ENCODE data around the gene GAGE10. TPM values are rescaled to one million over a fixed set of nuclear protein-coding genes. Genes with fewer than 3 reads are reported as not detected.
"Not testable (repeated sequence)": the region's sequence is repeated elsewhere in the genome, so short reads cannot be mapped to it uniquely, and the experiment has no call there.

GAGE10 gene
- total RNA-seq, 6 experiments from 2014 or later = not detected

- Histone ChIP-seq H3K4me1 (no peaks in the 10 kb centered on the region), H3K27ac (no peak overlapping the region), H3K36me3 (no peaks in the 10 kb centered on the region), H3K27me3 (no peaks in the 10 kb centered on the region), H3K9me3 (no peaks in the 10 kb centered on the region), H3K4me3 (no peak overlapping the region)
- ATAC-seq (peak; percentile 64 to 82 (median 78)), DNase-seq (peak; percentile 47 to 61 (median 50))
- 28% methylated on average over 9 of the region's 11 CpGs for WGBS (ENCODE audit: insufficient coverage, low coverage, low lambda C conversion rate, missing lambda C conversion rate)
- TF ChIP-seq POLR2A (IDR thresholded peaks at IDR 0.05) = no peak
- TF ChIP-seq CTCF (IDR thresholded peaks at IDR 0.05) = peak; percentile 56 to 68 (median 64)
- intact Hi-C loops (cut with DNase I) = no loop called here
Measured at GRCh38 chrX:49291615-49292337, 11.7 kb upstream of the GAGE10 start.

GRCh38 chrX:49292400-49293362 lies 10.8 kb upstream of the GAGE10 start:
- DNase-seq = no peak
- intact Hi-C loops (cut with DNase I) = no loop called here
- no peaks in the 10 kb centered on the region for H3K4me1 ChIP-seq
- WGBS (ENCODE audit: insufficient coverage, low coverage, low lambda C conversion rate, missing lambda C conversion rate) = 65% methylated on average over 11 of the region's 17 CpGs
- H3K27me3 ChIP-seq = no peaks in the 10 kb centered on the region
- TF ChIP-seq POLR2A (IDR thresholded peaks at IDR 0.05) = no peak
- no peak for TF ChIP-seq CTCF (IDR thresholded peaks at IDR 0.05)
- no peak overlapping the region for H3K4me3 ChIP-seq
- no peak overlapping the region for H3K27ac ChIP-seq
- H3K9me3 ChIP-seq = no peaks in the 10 kb centered on the region
- peak in 1 of 4 donors; percentile 29 for ATAC-seq
- no peaks in the 10 kb centered on the region for H3K36me3 ChIP-seq

- H3K36me3 ChIP-seq; H3K9me3 ChIP-seq; H3K4me3 ChIP-seq; ATAC-seq; DNase-seq; H3K27ac ChIP-seq; H3K4me1 ChIP-seq; intact Hi-C loops (cut with DNase I); H3K27me3 ChIP-seq: not testable (repeated sequence)
- WGBS (ENCODE audit: insufficient coverage, low coverage, low lambda C conversion rate, missing lambda C conversion rate) = no CpG with 5 or more reads among the region's 5 CpGs
Measured at GRCh38 chrX:49299293-49299692, 4.2 kb upstream of the GAGE10 start.

- Histone ChIP-seq H3K36me3 (no peaks in the 10 kb centered on the region), H3K27me3 (no peaks in the 10 kb centered on the region), H3K9me3 (no peaks in the 10 kb centered on the region), H3K27ac (no peak overlapping the region), H3K4me1 (no peaks in the 10 kb centered on the region), H3K4me3 (no peak overlapping the region)
- no peak for TF ChIP-seq CTCF (IDR thresholded peaks at IDR 0.05)
- TF ChIP-seq POLR2A (IDR thresholded peaks at IDR 0.05) = no peak
- intact Hi-C loops (cut with DNase I) = no loop called here
- 62% methylated on average over 1 of the region's 1 CpG for WGBS (ENCODE audit: insufficient coverage, low coverage, low lambda C conversion rate, missing lambda C conversion rate)
- DNase-seq = no peak
- no peak for ATAC-seq
Measured at GRCh38 chrX:49300703-49301102, 2.7 kb upstream of the GAGE10 start.

GRCh38 chrX:49307775-49308174 lies 4.3 kb downstream of the GAGE10 start:
- H3K27ac ChIP-seq; H3K9me3 ChIP-seq; intact Hi-C loops (cut with DNase I); H3K4me1 ChIP-seq; H3K36me3 ChIP-seq; H3K4me3 ChIP-seq; H3K27me3 ChIP-seq; ATAC-seq; DNase-seq: not testable (repeated sequence)
- 44% methylated on average over 2 of the region's 2 CpGs for WGBS (ENCODE audit: insufficient coverage, low coverage, low lambda C conversion rate, missing lambda C conversion rate)

All from right lobe of liver (tissue), 6 donors.